Mesothelial cell of epicardium (in vitro differentiated cells): Measurements from ENCODE around the gene LUZP1. TPM values are rescaled to one million over a fixed set of nuclear protein-coding genes. Genes with fewer than 3 reads are reported as not detected.

Source experiments
- DNase-seq, 2 experiments: peaks; one replicate each; pipeline ENCODE4 v3.0.0; 2021; ENCODE audit warnings: low spot score in 2 of 2; ENCODE audit not compliant: unreplicated experiment in 2 of 2
- H3K27ac Mint-ChIP-seq: 2 replicates; pipeline ENCODE4 v1.8.0; 2021; ENCODE audit warnings: mixed read lengths
- H3K27me3 Mint-ChIP-seq: 2 replicates; pipeline ENCODE4 v1.8.0; 2021; ENCODE audit warnings: low read depth, mixed read lengths
- H3K36me3 Mint-ChIP-seq: 2 replicates; pipeline ENCODE4 v1.8.0; 2021; ENCODE audit warnings: mixed read lengths
- H3K4me1 Mint-ChIP-seq: 2 replicates; pipeline ENCODE4 v1.8.0; 2021; ENCODE audit warnings: mixed read lengths
- H3K4me3 Mint-ChIP-seq: 2 replicates; pipeline ENCODE4 v1.8.0; 2021; ENCODE audit warnings: mild to moderate bottlenecking, moderate library complexity, mixed read lengths
- H3K9me3 Mint-ChIP-seq: 2 replicates; pipeline ENCODE4 v1.8.0; 2021; ENCODE audit warnings: mixed read lengths
- CTCF ChIP-seq: fragments of 200-600 bp; sonication (generic); IDR thresholded peaks from one replicate; pipeline ENCODE4 v1.5.0; 2021; ENCODE audit warnings: antibody characterized with exemption; ENCODE audit not compliant: unreplicated experiment
- total RNA-seq: library from RNA; stranded (reverse); gene quantifications from 3 replicates; pipeline ENCODE4 v1.2.1, GENCODE V29; 2021

LUZP1 gene
- total RNA-seq, 1 donor from 2014 or later: 67.6 TPM

GRCh38 chr1:23124259-23125026 is 44.2 kb downstream of the LUZP1 start:
- H3K36me3 Mint-ChIP-seq: peaks cover under 1% of the 10 kb centered on the region
- no peaks in the 10 kb centered on the region for H3K9me3 Mint-ChIP-seq
- no peak for DNase-seq
- no peak for TF ChIP-seq CTCF
- peaks cover 38% of the 10 kb centered on the region for H3K4me1 Mint-ChIP-seq
- H3K27ac Mint-ChIP-seq: peak overlapping the region; percentile 47
- H3K27me3 Mint-ChIP-seq: no peaks in the 10 kb centered on the region
- H3K4me3 Mint-ChIP-seq: no peak overlapping the region

- DNase-seq: no peak
- no peaks in the 10 kb centered on the region for H3K27me3 Mint-ChIP-seq
- no peaks in the 10 kb centered on the region for H3K9me3 Mint-ChIP-seq
- H3K27ac Mint-ChIP-seq: no peak overlapping the region
- no peak for TF ChIP-seq CTCF
- peaks cover 39% of the 10 kb centered on the region for H3K4me1 Mint-ChIP-seq
- H3K36me3 Mint-ChIP-seq: no peaks in the 10 kb centered on the region
- H3K4me3 Mint-ChIP-seq: no peak overlapping the region
Observed at GRCh38 chr1:23123528-23123927, 45.1 kb downstream of the LUZP1 start.

- Mint-ChIP-seq H3K4me3 (no peak overlapping the region), H3K4me1 (peaks cover 39% of the 10 kb centered on the region), H3K36me3 (no peaks in the 10 kb centered on the region), H3K27me3 (no peaks in the 10 kb centered on the region), H3K27ac (peak overlapping the region; percentile 54), H3K9me3 (no peaks in the 10 kb centered on the region)
- TF ChIP-seq CTCF: no peak
- no peak for DNase-seq
Observed at GRCh38 chr1:23122796-23123195, 45.9 kb downstream of the LUZP1 start.

GRCh38 chr1:23122023-23122748 is 46.5 kb downstream of the LUZP1 start:
- H3K27ac Mint-ChIP-seq: peak overlapping the region; percentile 54
- H3K4me1 Mint-ChIP-seq: peaks cover 39% of the 10 kb centered on the region
- no peak for DNase-seq
- no peaks in the 10 kb centered on the region for H3K36me3 Mint-ChIP-seq
- no peak overlapping the region for H3K4me3 Mint-ChIP-seq
- H3K9me3 Mint-ChIP-seq: no peaks in the 10 kb centered on the region
- no peak for TF ChIP-seq CTCF
- no peaks in the 10 kb centered on the region for H3K27me3 Mint-ChIP-seq

- Mint-ChIP-seq H3K4me1 (peaks cover 29% of the 10 kb centered on the region), H3K27ac (no peak overlapping the region), H3K27me3 (no peaks in the 10 kb centered on the region), H3K36me3 (no peaks in the 10 kb centered on the region), H3K4me3 (no peak overlapping the region), H3K9me3 (no peaks in the 10 kb centered on the region)
- no peak for DNase-seq
- no peak for TF ChIP-seq CTCF
Observed at GRCh38 chr1:23120383-23120782, 48.3 kb downstream of the LUZP1 start.
